Measurements from ENCODE around the gene LCE1B. TPM values are rescaled to one million over a fixed set of nuclear protein-coding genes. Genes with fewer than 3 reads are reported as not detected.

Gene LCE1B
- total RNA-seq, 1 donor from 2014 or later, result not detected

DNA sequence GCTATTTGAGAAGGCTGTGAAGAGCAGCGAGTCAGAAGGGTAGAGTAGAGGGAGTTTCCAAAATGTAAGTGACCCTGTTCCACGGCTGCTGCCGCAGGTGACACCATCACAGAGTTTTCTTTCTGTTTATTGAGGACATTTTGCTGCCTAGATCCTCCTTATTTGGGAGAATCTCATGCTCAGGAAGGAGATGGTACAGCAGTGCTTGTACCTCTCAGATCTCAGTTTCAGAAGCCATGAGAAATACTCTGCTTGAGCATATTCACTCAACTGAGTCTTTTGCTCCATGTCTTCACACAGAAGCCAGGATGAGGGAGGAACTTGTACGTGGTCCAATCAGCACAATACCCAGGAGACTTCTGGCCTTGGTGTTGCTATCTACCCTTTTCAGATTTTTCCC lies 49.6 kb downstream of the LCE1B start:
- DNase-seq (ENCODE audit: low spot score), result no peak

Other genes with a start within 250 kb of the LCE1B start
- not detected for gene LCE3E, start 245.2 kb upstream of the LCE1B start, total RNA-seq
- gene LCE3D, start 231.5 kb upstream of the LCE1B start, total RNA-seq, result not detected
- gene LCE3C, start 211.7 kb upstream of the LCE1B start, total RNA-seq, result not detected
- not detected for gene LCE3B, start 198.2 kb upstream of the LCE1B start, total RNA-seq
- gene LCE3A, start 188.9 kb upstream of the LCE1B start, total RNA-seq, result not detected
- not detected for gene LCE2D, start 148.6 kb upstream of the LCE1B start, total RNA-seq
- not detected for gene LCE2C, start 136.7 kb upstream of the LCE1B start, total RNA-seq
- not detected for gene LCE2B, start 125.8 kb upstream of the LCE1B start, total RNA-seq
- gene LCE2A, start 113.6 kb upstream of the LCE1B start, total RNA-seq, result not detected
- not detected for gene LCE4A, start 103.8 kb upstream of the LCE1B start, total RNA-seq
- not detected for gene KPRP, start 53.9 kb upstream of the LCE1B start, total RNA-seq
- gene LCE1F, start 36.8 kb upstream of the LCE1B start, total RNA-seq, result not detected
- gene LCE1E, start 25.7 kb upstream of the LCE1B start, total RNA-seq, result not detected
- not detected for gene LCE1D, start 15.2 kb upstream of the LCE1B start, total RNA-seq
- gene LCE1C, start 5.3 kb upstream of the LCE1B start, total RNA-seq, result not detected
- not detected for gene LCE1A, start 15.5 kb downstream of the LCE1B start, total RNA-seq
- gene LCE6A, start 30.9 kb downstream of the LCE1B start, total RNA-seq, result not detected
- not detected for gene LCE7A, start 48.0 kb downstream of the LCE1B start, total RNA-seq
- gene SMCP, start 66.4 kb downstream of the LCE1B start, total RNA-seq, result not detected
- gene IVL, start 96.6 kb downstream of the LCE1B start, total RNA-seq, result not detected
- not detected for gene SPRR5, start 135.2 kb downstream of the LCE1B start, total RNA-seq
- not detected for gene SPRR4, start 158.7 kb downstream of the LCE1B start, total RNA-seq
- not detected for gene SPRR1A, start 172.1 kb downstream of the LCE1B start, total RNA-seq
- gene SPRR3, start 189.8 kb downstream of the LCE1B start, total RNA-seq, result 42.5 TPM
- gene SPRR1B, start 219.2 kb downstream of the LCE1B start, total RNA-seq, result not detected
- not detected for gene SPRR2D, start 229.1 kb downstream of the LCE1B start, total RNA-seq
- gene SPRR2A, start 245.5 kb downstream of the LCE1B start, total RNA-seq, result not detected